GM18909 (cell line): ENCODE results near the gene PDLIM7.

Experiments
- ATAC-seq: cut with Tn5 transposase; IDR thresholded peaks from one replicate; pipeline ENCODE4 v1.9.1; 2021; ENCODE audit warnings: mild to moderate bottlenecking; ENCODE audit not compliant: unreplicated experiment, poor library complexity

PDLIM7 gene

DNA sequence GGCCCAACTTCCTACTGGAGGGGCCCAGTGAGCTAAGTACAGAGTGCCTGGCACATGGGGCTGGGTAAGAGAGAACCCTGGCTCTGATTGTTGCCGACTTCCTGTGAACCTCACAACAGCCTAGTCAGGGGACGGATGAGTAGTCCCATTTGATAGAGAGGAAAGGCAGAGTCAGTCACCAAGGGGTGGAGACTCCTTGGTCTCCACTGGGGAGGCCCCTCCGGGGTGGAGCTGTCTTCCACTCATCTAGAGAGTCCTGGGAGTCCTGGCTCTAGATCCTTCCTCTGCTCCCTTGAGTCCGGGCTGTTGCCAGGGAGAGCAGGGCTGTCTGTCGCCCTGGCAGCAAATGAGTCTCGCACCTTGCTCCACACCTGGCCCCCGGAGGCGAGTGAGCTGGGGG lies 63.0 kb downstream of the PDLIM7 start:
- no peak for ATAC-seq

DNA sequence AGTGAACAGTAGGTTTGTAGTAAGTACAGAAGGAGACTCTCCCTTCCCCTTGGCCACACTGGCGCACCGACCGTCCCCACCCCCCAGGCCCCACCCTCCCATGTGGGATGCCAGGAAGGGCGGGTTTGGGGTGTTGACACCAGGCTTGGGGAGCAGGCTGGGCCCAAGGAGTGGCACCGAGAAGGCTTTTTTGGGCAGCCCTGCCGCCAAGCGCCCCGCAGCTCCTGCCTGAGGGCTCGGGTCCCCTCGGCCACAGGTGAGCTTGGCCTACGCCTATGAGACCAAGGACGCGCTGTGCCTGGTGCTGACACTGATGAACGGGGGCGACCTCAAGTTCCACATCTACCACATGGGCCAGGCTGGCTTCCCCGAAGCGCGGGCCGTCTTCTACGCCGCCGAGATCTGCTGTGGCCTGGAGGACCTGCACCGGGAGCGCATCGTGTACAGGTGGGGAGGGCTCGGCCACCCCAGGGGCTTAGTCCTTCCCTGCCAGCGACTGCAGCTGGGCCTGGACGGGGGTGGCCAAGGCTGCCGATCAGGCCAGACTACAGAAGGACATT lies 63.7 kb downstream of the PDLIM7 start:
- ATAC-seq: no peak
